Tibial nerve (tissue), 4 donors: Measurements from ENCODE around the gene PPIH.

ENCODE experiments used
- EP300 ChIP-seq, 2 donors: sonication (generic); formaldehyde crosslinking; IDR thresholded peaks; one replicate each; pipeline ENCODE4 v1.6.1; 2017; ENCODE audit warnings: antibody characterized with exemption in 2 of 2, mild to moderate bottlenecking in 1 of 2
- POLR2A ChIP-seq, 2 donors: fragments of 450-650 bp; IDR thresholded peaks; one replicate each; pipeline ENCODE4 v1.6.1; 2017; ENCODE audit warnings: antibody characterized with exemption in 2 of 2, mild to moderate bottlenecking in 2 of 2, moderate library complexity in 2 of 2
- TF ChIP-seq, protein P1 (sequence below), 5 experiments: fragments of 200-600 bp in 3 of 5; fragments of 450-650 bp in 2 of 5; sonication (generic) in 3 of 5; IDR thresholded peaks; one replicate each; pipeline ENCODE4 v1.5.1; 2016 to 2019; ENCODE audit warnings: antibody characterized with exemption in 5 of 5, mild to moderate bottlenecking in 3 of 5, moderate library complexity in 2 of 5

DNA sequence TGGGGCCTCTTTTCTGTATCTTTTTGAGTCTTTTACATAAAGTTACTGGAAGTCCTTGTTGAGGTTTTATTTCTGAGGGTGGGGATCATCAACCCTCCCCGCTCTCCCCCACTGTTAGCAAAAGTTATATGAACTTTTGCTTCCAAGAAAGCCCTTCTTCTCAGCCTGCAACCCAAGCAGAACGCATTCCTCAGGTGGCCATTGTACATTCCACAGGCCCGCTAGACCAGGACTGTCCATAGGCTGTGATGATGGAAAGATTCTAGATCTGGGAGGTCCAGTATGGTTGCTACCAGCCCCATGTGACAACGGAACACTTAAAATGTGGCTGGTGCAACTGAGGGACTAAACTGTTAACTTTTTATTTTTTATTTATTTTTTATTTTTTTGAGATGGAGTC is 12.2 kb downstream of the PPIH start:
- TF ChIP-seq, protein P1, sequence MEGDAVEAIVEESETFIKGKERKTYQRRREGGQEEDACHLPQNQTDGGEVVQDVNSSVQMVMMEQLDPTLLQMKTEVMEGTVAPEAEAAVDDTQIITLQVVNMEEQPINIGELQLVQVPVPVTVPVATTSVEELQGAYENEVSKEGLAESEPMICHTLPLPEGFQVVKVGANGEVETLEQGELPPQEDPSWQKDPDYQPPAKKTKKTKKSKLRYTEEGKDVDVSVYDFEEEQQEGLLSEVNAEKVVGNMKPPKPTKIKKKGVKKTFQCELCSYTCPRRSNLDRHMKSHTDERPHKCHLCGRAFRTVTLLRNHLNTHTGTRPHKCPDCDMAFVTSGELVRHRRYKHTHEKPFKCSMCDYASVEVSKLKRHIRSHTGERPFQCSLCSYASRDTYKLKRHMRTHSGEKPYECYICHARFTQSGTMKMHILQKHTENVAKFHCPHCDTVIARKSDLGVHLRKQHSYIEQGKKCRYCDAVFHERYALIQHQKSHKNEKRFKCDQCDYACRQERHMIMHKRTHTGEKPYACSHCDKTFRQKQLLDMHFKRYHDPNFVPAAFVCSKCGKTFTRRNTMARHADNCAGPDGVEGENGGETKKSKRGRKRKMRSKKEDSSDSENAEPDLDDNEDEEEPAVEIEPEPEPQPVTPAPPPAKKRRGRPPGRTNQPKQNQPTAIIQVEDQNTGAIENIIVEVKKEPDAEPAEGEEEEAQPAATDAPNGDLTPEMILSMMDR (IDR thresholded peaks at IDR 0.05) = no peak
- no peak for TF ChIP-seq POLR2A (IDR thresholded peaks at IDR 0.05)
- TF ChIP-seq EP300 (IDR thresholded peaks at IDR 0.05) = no peak
